DOHH2 (cell line): ENCODE results near the gene DCLK1.

Experiments
- H3F3A ChIP-seq: fragments of 200-600 bp; sonication (generic), shearing (Covaris generic); 2 replicates; pipeline ENCODE4 v1.6.0; 2016; ENCODE audit warnings: antibody characterized with exemption, mild to moderate bottlenecking; ENCODE audit not compliant: control insufficient read depth, insufficient read depth
- H3K27ac ChIP-seq: fragments of 200-600 bp; sonication (generic); 2 replicates; pipeline ENCODE4 v1.5.1; 2014; ENCODE audit warnings: low read depth, mild to moderate bottlenecking, low read length, moderate library complexity
- H3K27me3 ChIP-seq: fragments of 200-600 bp; sonication (generic); 2 replicates; pipeline ENCODE4 v1.6.1; 2014; ENCODE audit warnings: mild to moderate bottlenecking, low read length, mixed read lengths; ENCODE audit not compliant: control insufficient read depth
- H3K36me3 ChIP-seq: fragments of 200-600 bp; sonication (generic); 2 replicates; pipeline ENCODE4 v1.6.1; 2014; ENCODE audit warnings: mild to moderate bottlenecking, low read length, moderate library complexity, mixed read lengths; ENCODE audit not compliant: control insufficient read depth
- H3K4me1 ChIP-seq: fragments of 200-600 bp; sonication (generic); 2 replicates; pipeline ENCODE4 v1.6.1; 2014; ENCODE audit warnings: mild to moderate bottlenecking, low read length, mixed read lengths; ENCODE audit not compliant: control insufficient read depth
- H3K4me2 ChIP-seq: fragments of 200-600 bp; sonication (generic); 2 replicates; pipeline ENCODE4 v1.6.0; 2014; ENCODE audit warnings: mild to moderate bottlenecking, low read length, moderate library complexity
- H3K4me3 ChIP-seq: fragments of 200-600 bp; sonication (generic); 2 replicates; pipeline ENCODE4 v1.5.1; 2014; ENCODE audit warnings: mild to moderate bottlenecking, low read length, mixed read lengths
- H3K79me2 ChIP-seq: fragments of 200-600 bp; sonication (generic); 2 replicates; pipeline ENCODE4 v1.6.1; 2014; ENCODE audit warnings: mild to moderate bottlenecking, low read length, mixed read lengths; ENCODE audit not compliant: control insufficient read depth
- H3K9me2 ChIP-seq: fragments of 200-600 bp; sonication (generic); replicated peaks from 2 replicates; pipeline ENCODE4 v1.6.1; 2014; ENCODE audit warnings: mild to moderate bottlenecking, low read length, mixed read lengths; ENCODE audit not compliant: control insufficient read depth
- H3K9me3 ChIP-seq: fragments of 200-600 bp; sonication (generic); 2 replicates; pipeline ENCODE4 v1.6.1; 2014; ENCODE audit warnings: antibody characterized with exemption, low read length, mixed read lengths; ENCODE audit not compliant: control insufficient read depth, insufficient read depth
- H4K20me1 ChIP-seq: fragments of 200-600 bp; sonication (generic); 2 replicates; pipeline ENCODE4 v1.6.0; 2014; ENCODE audit warnings: low read depth, mild to moderate bottlenecking, antibody characterized with exemption, low read length, moderate library complexity; ENCODE audit not compliant: control insufficient read depth, insufficient read depth
- CTCF ChIP-seq: fragments of 200-600 bp; sonication (generic); IDR thresholded peaks from one replicate; pipeline ENCODE4 v1.5.1; 2014; ENCODE audit warnings: antibody characterized with exemption, mild to moderate bottlenecking, low read depth, low read length; ENCODE audit not compliant: poor library complexity, severe bottlenecking
- EZH2phosphoT487 ChIP-seq: fragments of 200-600 bp; sonication (generic); IDR thresholded peaks from 2 replicates; pipeline ENCODE4 v1.6.1; 2017; ENCODE audit warnings: borderline replicate concordance, mild to moderate bottlenecking, antibody characterized with exemption, low read length, moderate library complexity, mixed read lengths

The DCLK1 gene

GRCh38 chr13:35894636-35895035 is 236.5 kb downstream of the DCLK1 start:
- Histone ChIP-seq H3K4me3 (no peak overlapping the region), H3K36me3 (no peaks in the 10 kb centered on the region), H4K20me1 (no peaks in the 10 kb centered on the region), H3F3A (no peaks in the 10 kb centered on the region), H3K9me2 (no peaks in the 10 kb centered on the region), H3K4me2 (no peak overlapping the region), H3K27me3 (no peaks in the 10 kb centered on the region), H3K9me3 (no peaks in the 10 kb centered on the region), H3K27ac (no peak overlapping the region), H3K4me1 (no peaks in the 10 kb centered on the region), H3K79me2 (no peaks in the 10 kb centered on the region)
- TF ChIP-seq EZH2phosphoT487 (no peak), CTCF (no peak)

GRCh38 chr13:35892837-35893814 is 238.1 kb downstream of the DCLK1 start:
- no peak overlapping the region for H3K27ac ChIP-seq
- H3K9me3 ChIP-seq: no peaks in the 10 kb centered on the region
- H3K27me3 ChIP-seq: no peaks in the 10 kb centered on the region
- TF ChIP-seq CTCF (no peak), EZH2phosphoT487 (no peak)
- no peaks in the 10 kb centered on the region for H3K4me1 ChIP-seq
- H3K4me2 ChIP-seq: no peak overlapping the region
- H3K79me2 ChIP-seq: no peaks in the 10 kb centered on the region
- no peak overlapping the region for H3K4me3 ChIP-seq
- H3K36me3 ChIP-seq: no peaks in the 10 kb centered on the region
- H4K20me1 ChIP-seq: no peaks in the 10 kb centered on the region
- no peaks in the 10 kb centered on the region for H3F3A ChIP-seq
- H3K9me2 ChIP-seq: no peaks in the 10 kb centered on the region

- H3K79me2 ChIP-seq: no peaks in the 10 kb centered on the region
- H3K9me2 ChIP-seq: no peaks in the 10 kb centered on the region
- TF ChIP-seq CTCF (no peak), EZH2phosphoT487 (no peak)
- H3F3A ChIP-seq: no peaks in the 10 kb centered on the region
- H3K4me2 ChIP-seq: no peak overlapping the region
- H3K27me3 ChIP-seq: no peaks in the 10 kb centered on the region
- H3K9me3 ChIP-seq: no peaks in the 10 kb centered on the region
- no peaks in the 10 kb centered on the region for H3K4me1 ChIP-seq
- H3K4me3 ChIP-seq: no peak overlapping the region
- no peaks in the 10 kb centered on the region for H4K20me1 ChIP-seq
- no peaks in the 10 kb centered on the region for H3K36me3 ChIP-seq
- no peak overlapping the region for H3K27ac ChIP-seq
Measured at GRCh38 chr13:35891507-35892441, 239.4 kb downstream of the DCLK1 start.
